Esophagus muscularis mucosa (tissue), 4 donors: ENCODE results near the gene GJB1. TPM values are rescaled to one million over a fixed set of nuclear protein-coding genes. Genes with fewer than 3 reads are reported as not detected.

ENCODE experiments used
- DNase-seq: peaks from one replicate; pipeline ENCODE4 v3.0.0-alpha.2; 2017; ENCODE audit errors: extremely low spot score
- H3K27ac ChIP-seq, 4 donors: fragments of 200-600 bp; sonication (generic); replicated peaks in 1 of 4; 1 replicate in 3 of 4; 2 replicates in 1 of 4; pipeline ENCODE4 v1.5.1; 2016 to 2019; ENCODE audit warnings: mild to moderate bottlenecking in 1 of 4
- H3K27me3 ChIP-seq, 4 donors: fragments of 200-600 bp; sonication (generic); one replicate each; pipeline versions ENCODE4 v1.5.1 to v1.6.0; 2016 to 2019
- H3K36me3 ChIP-seq, 4 donors: fragments of 200-600 bp; sonication (generic); one replicate each; pipeline ENCODE4 v1.5.1; 2016 to 2019
- H3K4me1 ChIP-seq, 4 donors: fragments of 200-600 bp; sonication (generic); one replicate each; pipeline ENCODE4 v1.5.1; 2016 to 2019
- H3K4me3 ChIP-seq, 4 donors: fragments of 200-600 bp; sonication (generic); 1 replicate in 2 of 4; 2 replicates in 2 of 4; pipeline ENCODE4 v1.5.1; 2016 to 2019; ENCODE audit warnings: mild to moderate bottlenecking in 4 of 4, moderate library complexity in 1 of 4
- H3K9me3 ChIP-seq, 4 donors: fragments of 200-600 bp; sonication (generic); 1 replicate in 3 of 4; 2 replicates in 1 of 4; pipeline ENCODE4 v1.5.1; 2016 to 2019
- CTCF ChIP-seq, 3 experiments: fragments of 200-600 bp in 2 of 3; fragments of 450-650 bp in 1 of 3; sonication (generic) in 2 of 3; IDR thresholded peaks; one replicate each; pipeline ENCODE4 v1.5.1; 2017 to 2019; ENCODE audit warnings: antibody characterized with exemption in 3 of 3, mild to moderate bottlenecking in 2 of 3, moderate library complexity in 1 of 3
- EP300 ChIP-seq: sonication (generic); formaldehyde crosslinking; IDR thresholded peaks from one replicate; pipeline ENCODE4 v1.6.1; 2017; ENCODE audit warnings: antibody characterized with exemption
- POLR2A ChIP-seq: fragments of 450-650 bp; IDR thresholded peaks from one replicate; pipeline ENCODE4 v1.6.1; 2017; ENCODE audit warnings: antibody characterized with exemption, moderate library complexity, mild to moderate bottlenecking, low read depth
- POLR2AphosphoS5 ChIP-seq, 2 donors: sonication (generic); formaldehyde crosslinking; IDR thresholded peaks; one replicate each; pipeline ENCODE4 v1.6.1; 2017; ENCODE audit warnings: antibody characterized with exemption in 2 of 2
- WGBS: methylation state at CpG from one replicate; pipeline ENCODE4 v1.1.5; 2018; 5-methylcytosine and 5-hydroxymethylcytosine counted together
- intact Hi-C: fragments of 100-400 bp; cut with DNase I; formaldehyde crosslinking; loops from one replicate; pipeline ENCODE4 v1.15.1; 2023
- total RNA-seq, 4 donors: library from RNA; depleted of rRNA; stranded (reverse); fragments of >200 nt; gene quantifications; one replicate each; pipeline versions ENCODE4 v1.1.0 to v1.2.1, GENCODE V29; 2016

The GJB1 gene
- total RNA-seq, 4 donors from 2014 or later: 0.19 TPM; not detected in 3

- TF ChIP-seq EP300: no peak
- no peak for TF ChIP-seq CTCF (IDR thresholded peaks at IDR 0.05)
- no peak for TF ChIP-seq POLR2AphosphoS5 (IDR thresholded peaks at IDR 0.05)
- no peak for TF ChIP-seq POLR2A
- no peak for DNase-seq
- H3K4me3 ChIP-seq: no peak overlapping the region
- no peaks in the 10 kb centered on the region for H3K9me3 ChIP-seq
- H3K36me3 ChIP-seq: no peaks in the 10 kb centered on the region
- 85% methylated on average over 5 of the region's 5 CpGs for WGBS
- no peak overlapping the region for H3K27ac ChIP-seq
- H3K4me1 ChIP-seq: no peaks in the 10 kb centered on the region
- intact Hi-C loops: no loop called here
- H3K27me3 ChIP-seq: no peaks in the 10 kb centered on the region
Measured at GRCh38 chrX:71214604-71215337, 8.3 kb upstream of the GJB1 start.

GRCh38 chrX:71215338-71215912 is 7.6 kb upstream of the GJB1 start:
- H3K4me3 ChIP-seq: no peak overlapping the region
- no peak overlapping the region for H3K27ac ChIP-seq
- H3K36me3 ChIP-seq: no peaks in the 10 kb centered on the region
- H3K27me3 ChIP-seq: no peaks in the 10 kb centered on the region
- no peaks in the 10 kb centered on the region for H3K9me3 ChIP-seq
- intact Hi-C loops: no loop called here
- 86% methylated on average over 10 of the region's 10 CpGs for WGBS
- TF ChIP-seq POLR2A (no peak), POLR2AphosphoS5 (IDR thresholded peaks at IDR 0.05) (no peak), CTCF (IDR thresholded peaks at IDR 0.05) (no peak), EP300 (no peak)
- H3K4me1 ChIP-seq: no peaks in the 10 kb centered on the region
- no peak for DNase-seq

GRCh38 chrX:71216485-71216884 is 6.5 kb upstream of the GJB1 start:
- no peaks in the 10 kb centered on the region for H3K27me3 ChIP-seq
- no peaks in the 10 kb centered on the region for H3K4me1 ChIP-seq
- no peaks in the 10 kb centered on the region for H3K9me3 ChIP-seq
- intact Hi-C loops: no loop called here
- no peak overlapping the region for H3K4me3 ChIP-seq
- H3K36me3 ChIP-seq: no peaks in the 10 kb centered on the region
- TF ChIP-seq EP300: no peak
- no peak for TF ChIP-seq POLR2A
- TF ChIP-seq CTCF (IDR thresholded peaks at IDR 0.05): no peak
- TF ChIP-seq POLR2AphosphoS5 (IDR thresholded peaks at IDR 0.05): no peak
- 49% methylated on average over 6 of the region's 6 CpGs for WGBS
- DNase-seq: no peak
- H3K27ac ChIP-seq: no peak overlapping the region

- H3K36me3 ChIP-seq: no peaks in the 10 kb centered on the region
- WGBS: 90% methylated on average over 6 of the region's 6 CpGs
- H3K27me3 ChIP-seq: no peaks in the 10 kb centered on the region
- H3K9me3 ChIP-seq: no peaks in the 10 kb centered on the region
- no peaks in the 10 kb centered on the region for H3K4me1 ChIP-seq
- intact Hi-C loops: no loop called here
- no peak for TF ChIP-seq POLR2A
- TF ChIP-seq EP300: no peak
- no peak for TF ChIP-seq CTCF (IDR thresholded peaks at IDR 0.05)
- no peak for TF ChIP-seq POLR2AphosphoS5 (IDR thresholded peaks at IDR 0.05)
- no peak overlapping the region for H3K27ac ChIP-seq
- DNase-seq: no peak
- H3K4me3 ChIP-seq: no peak overlapping the region
Measured at GRCh38 chrX:71217298-71217697, 5.7 kb upstream of the GJB1 start.

- no peak for DNase-seq
- no peak overlapping the region for H3K27ac ChIP-seq
- H3K4me1 ChIP-seq: no peaks in the 10 kb centered on the region
- TF ChIP-seq POLR2AphosphoS5 (IDR thresholded peaks at IDR 0.05): no peak
- TF ChIP-seq CTCF (IDR thresholded peaks at IDR 0.05): no peak
- no peak for TF ChIP-seq POLR2A
- no peak for TF ChIP-seq EP300
- no peaks in the 10 kb centered on the region for H3K27me3 ChIP-seq
- WGBS: 90% methylated on average over 1 of the region's 1 CpG
- H3K36me3 ChIP-seq: no peaks in the 10 kb centered on the region
- intact Hi-C loops: no loop called here
- no peak overlapping the region for H3K4me3 ChIP-seq
- no peaks in the 10 kb centered on the region for H3K9me3 ChIP-seq
Measured at GRCh38 chrX:71221145-71221544, 1.9 kb upstream of the GJB1 start.
